CD4-positive, alpha-beta memory T cell (primary cell): ENCODE results near the gene ASAH2. TPM values are rescaled to one million over a fixed set of nuclear protein-coding genes. Genes with fewer than 3 reads are reported as not detected.

Experiments
- CTCF ChIA-PET: fragments of 350-600 bp; sonication (Branson Sonifier 250); formaldehyde crosslinking; loops from one replicate; lab custom pipeline; 2021; ENCODE audit warnings: inconsistent platforms; ENCODE audit not compliant: partially characterized antibody; lab: Charles Lee
- POLR2A ChIA-PET: fragments of 350-600 bp; sonication (Branson Sonifier 250); formaldehyde crosslinking; loops from one replicate; lab custom pipeline; 2021; ENCODE audit not compliant: partially characterized antibody; lab: Charles Lee
- DNase-seq, 5 donors: peaks; one replicate each; pipeline versions ENCODE4 v3.0.0 to v3.0.0-alpha.2; 2020 to 2022; ENCODE audit warnings: mixed read lengths in 1 of 5
- H3K27ac ChIP-seq: one replicate; pipeline ENCODE4 v1.7.0; 2013; ENCODE audit warnings: low read depth, low read length
- H3K27me3 ChIP-seq: 2 replicates; pipeline ENCODE4 v1.7.0; 2013; ENCODE audit warnings: mild to moderate bottlenecking, low read length, moderate library complexity; ENCODE audit not compliant: insufficient read depth
- H3K36me3 ChIP-seq: 2 replicates; pipeline ENCODE4 v1.7.0; 2013; ENCODE audit warnings: mild to moderate bottlenecking, low read length, moderate library complexity; ENCODE audit not compliant: insufficient read depth
- H3K4me1 ChIP-seq: 2 replicates; pipeline ENCODE4 v1.7.0; 2013; ENCODE audit warnings: mild to moderate bottlenecking, low read length, moderate library complexity; ENCODE audit not compliant: insufficient read depth
- H3K4me3 ChIP-seq, 2 donors: one replicate each; pipeline ENCODE4 v1.7.0; 2013; ENCODE audit warnings: low read length in 2 of 2, mild to moderate bottlenecking in 1 of 2
- H3K9me3 ChIP-seq, 2 donors: one replicate each; pipeline ENCODE4 v1.7.0; 2013; ENCODE audit warnings: low read length in 2 of 2, control low read depth in 1 of 2; ENCODE audit not compliant: control insufficient read depth in 1 of 2
- H3K27ac Mint-ChIP-seq, 7 donors: one replicate each; pipeline ENCODE4 v1.8.0; 2020 to 2021; ENCODE audit warnings: mixed read lengths in 7 of 7, mild to moderate bottlenecking in 6 of 7, inconsistent platforms in 3 of 7, moderate library complexity in 3 of 7
- H3K27me3 Mint-ChIP-seq, 2 donors: one replicate each; pipeline ENCODE4 v1.8.0; 2020 to 2021; ENCODE audit warnings: mixed read lengths in 2 of 2
- H3K36me3 Mint-ChIP-seq, 2 donors: one replicate each; pipeline ENCODE4 v1.8.0; 2020 to 2021; ENCODE audit warnings: mixed read lengths in 2 of 2, inconsistent platforms in 1 of 2, mild to moderate bottlenecking in 1 of 2
- H3K4me1 Mint-ChIP-seq, 4 donors: one replicate each; pipeline ENCODE4 v1.8.0; 2020 to 2021; ENCODE audit warnings: mixed read lengths in 4 of 4, mild to moderate bottlenecking in 1 of 4
- H3K4me3 Mint-ChIP-seq, 8 donors: one replicate each; pipeline ENCODE4 v1.8.0; 2020 to 2021; ENCODE audit warnings: mixed read lengths in 8 of 8, mild to moderate bottlenecking in 7 of 8, moderate library complexity in 6 of 8, inconsistent platforms in 3 of 8
- H3K9me3 Mint-ChIP-seq, 8 donors: one replicate each; pipeline ENCODE4 v1.8.0; 2020 to 2021; ENCODE audit warnings: mixed read lengths in 8 of 8, mild to moderate bottlenecking in 5 of 8, inconsistent platforms in 3 of 8, moderate library complexity in 1 of 8
- intact Hi-C: fragments of 100-400 bp; cut with micrococcal nuclease; formaldehyde crosslinking; loops from one replicate; pipeline ENCODE4 v1.15.1; 2023
- polyA plus RNA-seq, 2 donors: library from polyadenylated mRNA; unstranded; fragments of 300-500 nt; fragmentation: Illumina TruSeq; gene quantifications; one replicate each; pipeline ENCODE4 v1.2.3, GENCODE V29; 2021
- total RNA-seq, 2 experiments: library from RNA; stranded (reverse); gene quantifications; one replicate each; pipeline ENCODE4 v1.2.3, GENCODE V29; 2021

Gene ASAH2
- total RNA-seq (1 to 10 TPM; 2.6 to 4.8 TPM), polyA plus RNA-seq (1 to 10 TPM in 1 of 2 donors, under 1 TPM in 1; 0.88 to 3.1 TPM)

DNA sequence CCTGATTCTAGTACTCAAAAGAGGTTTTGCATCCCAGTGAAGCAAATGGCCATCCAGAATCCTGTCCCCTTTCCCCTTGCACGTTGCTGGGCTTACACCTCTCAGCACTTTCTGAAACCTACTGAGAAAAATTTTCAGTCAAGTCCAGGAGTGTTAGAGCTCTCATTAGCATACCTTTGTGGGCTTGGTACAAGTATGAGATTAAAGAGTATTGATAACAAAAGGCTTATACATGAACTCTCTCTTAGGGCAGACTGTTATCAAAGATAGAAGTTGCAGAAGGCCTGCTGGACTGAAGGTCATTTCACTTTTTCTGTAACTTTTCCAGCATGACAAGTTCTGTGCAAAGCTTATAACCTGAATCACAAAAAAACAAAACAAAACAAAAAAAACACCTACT, at the start of gene ASAH2:
Gene ASAH2 (minus strand): TSS at position 123 of the 400 bp plus-strand sequence. CDS start 2,906 bp downstream, outside the sequence.
- Mint-ChIP-seq H3K4me1 (no peaks in the 10 kb centered on the region), H3K27me3 (peaks cover 14 to 20% of the 10 kb centered on the region in 2 donors), H3K4me3 (no peak within 1 kb of the TSS), H3K9me3 (no peaks in the 10 kb centered on the region), H3K36me3 (no peaks in the 10 kb centered on the region), H3K27ac (no peak within 1 kb of the TSS)
- Histone ChIP-seq H3K27ac (no peak within 1 kb of the TSS), H3K9me3 (no peaks in the 10 kb centered on the region), H3K36me3 (no peaks in the 10 kb centered on the region), H3K4me1 (no peaks in the 10 kb centered on the region), H3K27me3 (no peaks in the 10 kb centered on the region), H3K4me3 (no peak within 1 kb of the TSS)
- DNase-seq: no peak
- ChIA-PET POLR2A (no interaction called here), CTCF (no interaction called here)
- intact Hi-C loops: no loop called here

GRCh38 chr10:50299948-50300669, 48.8 kb upstream of the ASAH2 start:
- CTCF ChIA-PET: no interaction called here
- intact Hi-C loops: no loop called here
- POLR2A ChIA-PET: no interaction called here
- no peak overlapping the region for H3K4me3 Mint-ChIP-seq
- H3K27me3 ChIP-seq: no peaks in the 10 kb centered on the region
- no peak overlapping the region for H3K27ac Mint-ChIP-seq
- H3K36me3 ChIP-seq: no peaks in the 10 kb centered on the region
- no peak overlapping the region for H3K27ac ChIP-seq
- H3K4me3 ChIP-seq: no peak overlapping the region
- peaks cover 0 to 4% (median under 1%) of the 10 kb centered on the region in 4 donors for H3K4me1 Mint-ChIP-seq
- peaks cover 1 to 8% of the 10 kb centered on the region in 2 donors for H3K36me3 Mint-ChIP-seq
- no peaks in the 10 kb centered on the region for H3K4me1 ChIP-seq
- no peaks in the 10 kb centered on the region for H3K27me3 Mint-ChIP-seq
- H3K9me3 ChIP-seq: no peaks in the 10 kb centered on the region
- H3K9me3 Mint-ChIP-seq: peaks cover 0 to 15% (median 7%) of the 10 kb centered on the region in 8 donors
- no peak for DNase-seq

GRCh38 chr10:50295367-50295766, 44.1 kb upstream of the ASAH2 start:
- POLR2A ChIA-PET: no interaction called here

DNA sequence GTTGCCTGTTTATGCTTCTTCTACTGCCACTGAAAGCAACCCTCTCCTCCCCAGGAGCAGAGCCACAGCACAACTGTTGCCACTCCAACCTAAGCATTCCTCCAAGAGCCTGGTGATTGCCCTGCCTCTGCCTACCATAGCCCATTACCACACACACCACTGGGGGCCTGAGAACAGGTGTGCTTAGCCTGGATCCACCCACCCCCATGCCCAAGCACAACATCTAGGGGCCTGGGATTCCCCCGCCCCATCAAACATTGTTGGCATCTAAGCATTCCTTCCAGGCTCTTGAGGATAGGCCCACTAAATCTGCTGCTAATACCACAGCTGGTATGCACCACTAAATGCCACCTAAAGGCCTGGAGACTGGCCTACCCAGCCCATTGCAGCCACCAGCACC, 43.3 kb upstream of the ASAH2 start:
- Mint-ChIP-seq H3K27ac (no peak overlapping the region), H3K4me3 (no peak overlapping the region), H3K27me3 (peaks cover 0 to 2% of the 10 kb centered on the region in 2 donors), H3K36me3 (peaks cover 0 to 4% of the 10 kb centered on the region in 2 donors), H3K4me1 (peaks cover 0 to 1% (median 0%) of the 10 kb centered on the region in 4 donors), H3K9me3 (peaks cover 0 to 15% (median 7%) of the 10 kb centered on the region in 8 donors)
- Histone ChIP-seq H3K36me3 (no peaks in the 10 kb centered on the region), H3K27me3 (no peaks in the 10 kb centered on the region), H3K4me1 (no peaks in the 10 kb centered on the region), H3K27ac (no peak overlapping the region), H3K9me3 (no peaks in the 10 kb centered on the region), H3K4me3 (no peak overlapping the region)
- POLR2A ChIA-PET: no interaction called here
- no peak for DNase-seq
- intact Hi-C loops: no loop called here
- CTCF ChIA-PET: no interaction called here

More at GRCh38 chr10:50295367-50295766, 44.1 kb upstream of the ASAH2 start:
- Histone ChIP-seq H3K4me3 (no peak overlapping the region), H3K36me3 (no peaks in the 10 kb centered on the region), H3K27ac (no peak overlapping the region), H3K27me3 (no peaks in the 10 kb centered on the region), H3K9me3 (no peaks in the 10 kb centered on the region), H3K4me1 (no peaks in the 10 kb centered on the region)
- Mint-ChIP-seq H3K27me3 (no peaks in the 10 kb centered on the region), H3K4me1 (peaks cover 0 to 1% (median 0%) of the 10 kb centered on the region in 4 donors), H3K27ac (peak overlapping the region in 1 of 7 donors; percentile 41), H3K4me3 (no peak overlapping the region), H3K36me3 (peaks cover 0 to 4% of the 10 kb centered on the region in 2 donors), H3K9me3 (peaks cover 0 to 15% (median 7%) of the 10 kb centered on the region in 8 donors)
- intact Hi-C loops: no loop called here
- no peak for DNase-seq
- CTCF ChIA-PET: no interaction called here

GRCh38 chr10:50293513-50294313, 42.4 kb upstream of the ASAH2 start:
- Histone ChIP-seq H3K27me3 (no peaks in the 10 kb centered on the region), H3K4me3 (no peak overlapping the region), H3K36me3 (no peaks in the 10 kb centered on the region), H3K9me3 (no peaks in the 10 kb centered on the region), H3K27ac (no peak overlapping the region), H3K4me1 (no peaks in the 10 kb centered on the region)
- no peak overlapping the region for H3K27ac Mint-ChIP-seq
- H3K4me1 Mint-ChIP-seq: peaks cover 0 to 1% (median 0%) of the 10 kb centered on the region in 4 donors
- H3K27me3 Mint-ChIP-seq: peaks cover 0 to 2% of the 10 kb centered on the region in 2 donors
- DNase-seq: peak in 1 of 5 donors; percentile 29
- no peak overlapping the region for H3K4me3 Mint-ChIP-seq
- POLR2A ChIA-PET: no interaction called here
- peaks cover 0 to under 1% of the 10 kb centered on the region in 2 donors for H3K36me3 Mint-ChIP-seq
- CTCF ChIA-PET: no interaction called here
- H3K9me3 Mint-ChIP-seq: peaks cover 0 to 13% (median 4%) of the 10 kb centered on the region in 8 donors
- intact Hi-C loops: no loop called here

DNA sequence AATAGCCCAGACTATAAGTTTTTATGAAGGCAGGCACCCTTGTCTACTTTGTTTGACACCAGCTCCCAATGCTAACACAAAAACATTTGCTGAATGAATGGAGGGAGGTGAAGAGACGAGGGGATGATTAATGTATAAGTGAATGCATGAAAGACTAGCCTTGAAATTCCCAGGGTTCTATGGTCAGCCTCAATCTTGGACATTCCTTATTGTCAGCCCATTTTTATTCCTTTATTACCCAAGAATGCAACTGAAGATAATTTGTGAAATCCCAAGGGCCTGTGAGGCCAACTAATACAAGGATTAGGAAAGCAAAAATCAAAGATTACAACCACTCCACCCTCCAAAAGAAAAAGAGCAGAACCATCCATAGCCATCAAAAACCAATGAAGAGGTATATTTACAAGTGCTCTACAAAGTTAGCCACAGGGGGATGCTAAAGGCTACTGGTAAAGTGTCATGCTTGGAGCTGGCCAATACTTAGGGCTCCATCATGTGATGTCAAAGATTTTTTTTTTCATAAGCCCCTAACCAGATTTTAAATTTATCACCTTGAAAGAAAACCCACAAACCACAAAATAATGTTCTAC, 40.0 kb upstream of the ASAH2 start:
- no peak overlapping the region for H3K27ac Mint-ChIP-seq
- peaks cover 0 to 4% (median under 1%) of the 10 kb centered on the region in 8 donors for H3K9me3 Mint-ChIP-seq
- no peak overlapping the region for H3K4me3 Mint-ChIP-seq
- no peak for DNase-seq
- no peaks in the 10 kb centered on the region for H3K36me3 Mint-ChIP-seq
- Histone ChIP-seq H3K4me3 (no peak overlapping the region), H3K9me3 (no peaks in the 10 kb centered on the region), H3K4me1 (no peaks in the 10 kb centered on the region), H3K27ac (no peak overlapping the region), H3K27me3 (no peaks in the 10 kb centered on the region), H3K36me3 (no peaks in the 10 kb centered on the region)
- ChIA-PET POLR2A (no interaction called here), CTCF (no interaction called here)
- intact Hi-C loops: no loop called here
- H3K27me3 Mint-ChIP-seq: peaks cover 0 to 2% of the 10 kb centered on the region in 2 donors
- H3K4me1 Mint-ChIP-seq: peaks cover 0 to 1% (median 0%) of the 10 kb centered on the region in 4 donors

GRCh38 chr10:50289196-50289595, 37.9 kb upstream of the ASAH2 start:
- intact Hi-C loops: no loop called here
- no peaks in the 10 kb centered on the region for H3K9me3 ChIP-seq
- Mint-ChIP-seq H3K27me3 (peaks cover 0 to 2% of the 10 kb centered on the region in 2 donors), H3K36me3 (no peaks in the 10 kb centered on the region), H3K4me3 (no peak overlapping the region), H3K4me1 (no peaks in the 10 kb centered on the region), H3K9me3 (no peaks in the 10 kb centered on the region), H3K27ac (no peak overlapping the region)
- no peak overlapping the region for H3K27ac ChIP-seq
- ChIA-PET POLR2A (no interaction called here), CTCF (no interaction called here)
- DNase-seq: no peak
- no peaks in the 10 kb centered on the region for H3K27me3 ChIP-seq
- no peaks in the 10 kb centered on the region for H3K36me3 ChIP-seq
- H3K4me1 ChIP-seq: no peaks in the 10 kb centered on the region
- no peak overlapping the region for H3K4me3 ChIP-seq
